ENCODE results near the gene PCED1A.

GRCh38 chr20:2800521-2801285 is 39.8 kb downstream of the PCED1A start, which contains the start of gene CPXM1:
- TF ChIP-seq SP1 (IDR thresholded peaks at IDR 0.05) = no peak
- TF ChIP-seq SP1 (CRISPR knock-in tag; IDR thresholded peaks at IDR 0.05) = no peak
- TF ChIP-seq ZNF550 (CRISPR knock-in tag; IDR thresholded peaks at IDR 0.05; ENCODE audit: borderline replicate concordance) = no peak
- no peak for TF ChIP-seq ATF7 (IDR thresholded peaks at IDR 0.05)
- no peak for TF ChIP-seq ATF7 (CRISPR knock-in tag; IDR thresholded peaks at IDR 0.05)
- no peak for TF ChIP-seq GTF2F1 (IDR thresholded peaks at IDR 0.05; ENCODE audit: low read length)
- no peak for TF ChIP-seq RBFOX2 (IDR thresholded peaks at IDR 0.05; ENCODE audit: low read depth, low read length)
- TF ChIP-seq TARDBP (CRISPR knock-in tag; IDR thresholded peaks at IDR 0.05) = no peak
- TF ChIP-seq POLR2AphosphoS5 (IDR thresholded peaks at IDR 0.05; ENCODE audit: low read depth, low read length) = no peak
- TF ChIP-seq, protein P1, sequence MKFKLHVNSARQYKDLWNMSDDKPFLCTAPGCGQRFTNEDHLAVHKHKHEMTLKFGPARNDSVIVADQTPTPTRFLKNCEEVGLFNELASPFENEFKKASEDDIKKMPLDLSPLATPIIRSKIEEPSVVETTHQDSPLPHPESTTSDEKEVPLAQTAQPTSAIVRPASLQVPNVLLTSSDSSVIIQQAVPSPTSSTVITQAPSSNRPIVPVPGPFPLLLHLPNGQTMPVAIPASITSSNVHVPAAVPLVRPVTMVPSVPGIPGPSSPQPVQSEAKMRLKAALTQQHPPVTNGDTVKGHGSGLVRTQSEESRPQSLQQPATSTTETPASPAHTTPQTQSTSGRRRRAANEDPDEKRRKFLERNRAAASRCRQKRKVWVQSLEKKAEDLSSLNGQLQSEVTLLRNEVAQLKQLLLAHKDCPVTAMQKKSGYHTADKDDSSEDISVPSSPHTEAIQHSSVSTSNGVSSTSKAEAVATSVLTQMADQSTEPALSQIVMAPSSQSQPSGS (CRISPR knock-in tag; IDR thresholded peaks at IDR 0.05) = no peak
- TF ChIP-seq ZNF878 (CRISPR knock-in tag; IDR thresholded peaks at IDR 0.05) = no peak
- no peak for TF ChIP-seq TMF1 (CRISPR knock-in tag; IDR thresholded peaks at IDR 0.05; ENCODE audit: low read depth)
- TF ChIP-seq, protein P2, sequence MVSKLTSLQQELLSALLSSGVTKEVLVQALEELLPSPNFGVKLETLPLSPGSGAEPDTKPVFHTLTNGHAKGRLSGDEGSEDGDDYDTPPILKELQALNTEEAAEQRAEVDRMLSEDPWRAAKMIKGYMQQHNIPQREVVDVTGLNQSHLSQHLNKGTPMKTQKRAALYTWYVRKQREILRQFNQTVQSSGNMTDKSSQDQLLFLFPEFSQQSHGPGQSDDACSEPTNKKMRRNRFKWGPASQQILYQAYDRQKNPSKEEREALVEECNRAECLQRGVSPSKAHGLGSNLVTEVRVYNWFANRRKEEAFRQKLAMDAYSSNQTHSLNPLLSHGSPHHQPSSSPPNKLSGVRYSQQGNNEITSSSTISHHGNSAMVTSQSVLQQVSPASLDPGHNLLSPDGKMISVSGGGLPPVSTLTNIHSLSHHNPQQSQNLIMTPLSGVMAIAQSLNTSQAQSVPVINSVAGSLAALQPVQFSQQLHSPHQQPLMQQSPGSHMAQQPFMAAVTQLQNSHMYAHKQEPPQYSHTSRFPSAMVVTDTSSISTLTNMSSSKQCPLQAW (CRISPR knock-in tag; IDR thresholded peaks at IDR 0.05) = no peak

Data from HepG2 (cell line).